GM21367 (cell line): ENCODE data around the gene SAP25.

Experiments
- ATAC-seq: cut with Tn5 transposase; IDR thresholded peaks from one replicate; pipeline ENCODE4 v1.9.1; 2021; ENCODE audit not compliant: unreplicated experiment

SAP25 gene

GRCh38 chr7:100573691-100574361 is at the start of gene SAP25:
TSS of gene SAP25 (minus strand) at chr7:100573900. CDS start at chr7:100573742, 158 bp downstream.
- no peak for ATAC-seq

GRCh38 chr7:100621554-100621953 is 47.9 kb upstream of the SAP25 start:
- no peak for ATAC-seq

- no peak for ATAC-seq
Observed at GRCh38 chr7:100620804-100621203, 47.1 kb upstream of the SAP25 start.

GRCh38 chr7:100620239-100620638 is 46.5 kb upstream of the SAP25 start:
- ATAC-seq: no peak

- ATAC-seq: no peak
Observed at GRCh38 chr7:100614308-100614861, 40.7 kb upstream of the SAP25 start.

GRCh38 chr7:100613412-100614175 is 39.9 kb upstream of the SAP25 start:
- no peak for ATAC-seq

- no peak for ATAC-seq
Observed at GRCh38 chr7:100612730-100613390, 39.2 kb upstream of the SAP25 start.

- peak; percentile 84 for ATAC-seq
Observed at GRCh38 chr7:100611983-100612729, 38.5 kb upstream of the SAP25 start, which contains the start of gene MOSPD3. TSS of gene MOSPD3 (plus strand) at chr7:100612540. CDS start at chr7:100612792, 252 bp downstream.

GRCh38 chr7:100609958-100610357 is 36.3 kb upstream of the SAP25 start:
- ATAC-seq: no peak

GRCh38 chr7:100607111-100607510 is 33.4 kb upstream of the SAP25 start:
- no peak for ATAC-seq

- no peak for ATAC-seq
Observed at GRCh38 chr7:100606313-100606712, 32.6 kb upstream of the SAP25 start.

- no peak for ATAC-seq
Observed at GRCh38 chr7:100604976-100605911, 31.5 kb upstream of the SAP25 start.

GRCh38 chr7:100604028-100604975 is 30.6 kb upstream of the SAP25 start:
- no peak for ATAC-seq

GRCh38 chr7:100603726-100604027 is 30.0 kb upstream of the SAP25 start:
- ATAC-seq: no peak

GRCh38 chr7:100602889-100603725 is 29.4 kb upstream of the SAP25 start:
- ATAC-seq: no peak

- ATAC-seq: no peak
Observed at GRCh38 chr7:100600730-100601038, 27.0 kb upstream of the SAP25 start.

- ATAC-seq: no peak
Observed at GRCh38 chr7:100599911-100600729, 26.4 kb upstream of the SAP25 start.
